ENCODE data around the gene AKAP6.
"Not testable (repeated sequence)": the region's sequence is repeated elsewhere in the genome, so short reads cannot be mapped to it uniquely, and the experiment has no call there.

Gene AKAP6

DNA sequence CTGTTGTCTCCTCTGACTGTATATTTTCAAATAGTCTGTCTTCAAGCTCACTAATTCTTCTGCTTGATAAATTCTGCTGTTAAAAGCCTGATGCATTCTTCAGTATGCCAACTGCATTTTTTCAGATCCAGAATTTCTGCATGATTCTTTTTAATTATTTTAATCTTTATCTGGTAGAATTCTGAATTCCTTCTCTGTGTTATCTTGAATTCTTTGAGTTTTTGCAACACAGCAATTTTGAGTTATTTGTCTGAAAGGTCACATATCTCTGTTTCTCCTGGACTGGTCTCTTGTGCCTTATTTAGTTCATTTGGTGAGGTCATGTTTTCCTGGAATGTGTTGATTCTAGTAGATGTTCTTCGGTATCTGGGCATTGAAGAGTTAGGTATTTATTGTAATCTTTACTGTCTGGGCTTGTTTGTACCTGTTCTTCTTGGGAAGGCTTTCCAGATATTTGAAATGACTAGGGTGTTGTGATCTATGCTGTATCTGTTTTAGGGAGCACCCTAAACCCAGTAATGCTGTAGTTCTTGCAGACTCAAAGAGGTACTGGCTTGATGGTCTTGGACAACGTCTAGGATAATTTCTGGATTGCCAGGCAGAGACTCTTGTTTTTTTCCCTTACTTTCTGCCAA is 415.8 kb downstream of the AKAP6 start:
- DNase-seq (ENCODE audit: low read depth in 2 of 2), result no peak

DNA sequence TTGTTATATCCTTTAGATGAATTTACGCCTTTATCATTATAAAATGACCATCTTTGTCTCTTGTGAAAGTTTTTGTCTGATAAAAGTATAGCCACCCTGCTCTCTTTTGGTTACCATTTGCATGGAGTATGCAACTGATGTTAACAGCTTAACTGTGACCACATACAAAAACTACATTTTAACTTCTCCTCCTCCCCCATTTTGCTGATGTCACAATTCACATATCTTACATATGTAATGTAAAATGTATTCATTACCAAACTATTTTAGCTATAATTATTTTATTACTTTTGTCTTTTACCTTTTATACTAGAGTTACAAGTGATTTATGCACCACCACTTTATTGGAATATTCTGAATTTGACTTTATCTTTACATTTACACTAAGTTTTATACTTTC is 425.1 kb downstream of the AKAP6 start:
- DNase-seq (ENCODE audit: low read depth in 2 of 2), result no peak

DNA sequence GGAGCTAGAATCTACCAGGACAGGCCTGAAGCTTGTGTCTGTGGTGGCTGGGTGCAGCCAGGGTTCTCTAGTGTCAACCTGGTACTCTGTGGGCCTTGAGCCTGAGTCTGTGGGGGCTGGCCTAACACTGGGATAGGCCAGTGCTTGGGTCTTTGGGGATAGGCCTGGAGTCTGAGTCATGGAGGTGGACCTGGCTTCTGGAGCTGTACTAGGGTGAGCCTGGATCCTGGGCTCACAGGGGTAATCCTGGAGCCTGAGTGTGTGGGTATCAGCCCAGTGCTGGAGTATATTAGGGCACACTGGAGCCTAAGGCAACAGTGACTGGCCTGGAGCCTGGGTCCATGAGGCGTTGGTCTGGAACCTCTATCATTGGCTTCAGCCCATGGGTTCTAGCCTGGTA is 427.1 kb downstream of the AKAP6 start:
- DNase-seq (ENCODE audit: low read depth in 2 of 2), result no peak

GRCh38 chr14:32756775-32757174 is 427.7 kb downstream of the AKAP6 start:
- DNase-seq (ENCODE audit: low read depth in 2 of 2), result no peak

GRCh38 chr14:32757568-32757967 is 428.5 kb downstream of the AKAP6 start:
- no peak for DNase-seq (ENCODE audit: low read depth in 2 of 2)

GRCh38 chr14:32761381-32761968 is 432.4 kb downstream of the AKAP6 start:
- no peak for DNase-seq (ENCODE audit: low read depth in 2 of 2)

DNA sequence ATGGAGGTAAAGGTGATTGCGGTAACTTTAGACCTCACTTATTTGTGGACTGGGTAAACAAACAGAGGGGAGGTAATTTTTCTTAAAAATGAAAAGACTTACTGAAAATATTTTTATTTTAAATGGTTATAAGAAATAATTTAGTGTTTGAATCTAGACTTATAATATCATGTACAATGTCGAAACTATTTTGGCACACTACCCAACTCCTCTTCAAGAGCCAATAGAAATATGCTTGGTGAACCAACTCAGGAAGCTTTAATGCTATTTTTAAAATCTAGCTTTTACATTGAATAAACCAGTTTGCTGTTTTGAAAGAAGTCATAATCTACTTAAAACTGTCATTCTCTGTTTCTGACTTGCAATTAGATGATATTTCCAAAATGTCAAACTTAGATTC is 433.8 kb downstream of the AKAP6 start:
- no peak for DNase-seq (ENCODE audit: low read depth in 2 of 2)

GRCh38 chr14:32763673-32764072 is 434.6 kb downstream of the AKAP6 start:
- DNase-seq (ENCODE audit: low read depth in 2 of 2), result no peak

DNA sequence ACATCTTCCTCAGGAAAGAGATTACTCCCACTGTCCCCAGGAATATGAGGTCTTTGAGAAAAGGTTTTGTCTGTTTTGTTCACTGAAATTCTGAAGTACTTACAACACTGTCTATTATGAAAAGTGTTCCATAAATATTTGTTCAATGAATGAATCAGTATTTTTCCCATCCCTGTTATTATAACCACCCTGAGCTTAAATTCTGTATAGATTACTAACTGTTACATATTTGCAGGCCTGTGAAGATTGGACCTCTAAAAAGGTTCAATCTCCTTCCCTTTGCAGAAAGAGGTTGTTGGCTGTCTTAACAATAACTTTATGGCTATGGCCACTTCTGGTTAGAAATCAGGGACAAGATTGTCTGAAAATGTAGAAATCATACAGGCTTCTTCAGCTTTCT is 435.0 kb downstream of the AKAP6 start:
- DNase-seq (ENCODE audit: low read depth in 2 of 2), result no peak

GRCh38 chr14:32770422-32770821 is 441.3 kb downstream of the AKAP6 start:
- DNase-seq (ENCODE audit: low read depth in 2 of 2), result no peak

DNA sequence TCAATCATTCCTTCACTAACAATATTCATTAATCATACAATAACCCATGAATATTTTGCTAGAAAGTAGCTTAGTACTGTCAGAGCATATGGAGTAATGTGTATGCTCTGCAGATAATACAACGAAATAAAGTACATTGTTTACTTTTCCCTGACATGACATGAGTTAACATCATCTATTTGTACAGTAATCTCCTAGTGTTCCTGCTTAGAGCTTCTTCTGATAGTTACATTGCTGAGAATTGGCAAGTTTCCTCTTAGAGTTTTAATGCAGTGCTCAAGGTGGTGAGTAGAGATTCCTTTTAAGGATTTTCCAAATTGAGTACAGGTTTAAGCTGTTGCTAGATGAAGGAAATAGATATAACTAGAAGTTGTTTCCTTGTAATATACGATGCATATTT is 445.1 kb downstream of the AKAP6 start:
- no peak for DNase-seq (ENCODE audit: low read depth in 2 of 2)

DNA sequence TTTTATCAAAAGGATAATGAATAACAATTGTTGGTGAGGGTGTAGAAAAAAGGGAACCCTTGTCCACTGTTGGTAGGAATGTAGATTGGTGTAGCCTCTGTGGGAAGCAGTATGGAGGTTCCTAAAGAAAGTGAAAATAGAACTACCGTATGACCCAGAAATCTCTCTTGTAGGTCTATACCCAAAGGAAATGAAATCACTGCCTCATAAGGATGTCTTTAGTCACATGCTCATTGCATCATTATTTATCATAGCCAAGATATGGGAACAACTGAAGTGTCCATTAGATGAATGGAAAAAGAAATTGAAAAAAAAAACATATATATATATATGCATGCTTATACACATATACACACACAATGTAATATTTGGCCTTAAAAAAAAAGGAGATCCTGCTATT is 450.7 kb downstream of the AKAP6 start:
- DNase-seq (ENCODE audit: low read depth in 2 of 2), result no peak

DNA sequence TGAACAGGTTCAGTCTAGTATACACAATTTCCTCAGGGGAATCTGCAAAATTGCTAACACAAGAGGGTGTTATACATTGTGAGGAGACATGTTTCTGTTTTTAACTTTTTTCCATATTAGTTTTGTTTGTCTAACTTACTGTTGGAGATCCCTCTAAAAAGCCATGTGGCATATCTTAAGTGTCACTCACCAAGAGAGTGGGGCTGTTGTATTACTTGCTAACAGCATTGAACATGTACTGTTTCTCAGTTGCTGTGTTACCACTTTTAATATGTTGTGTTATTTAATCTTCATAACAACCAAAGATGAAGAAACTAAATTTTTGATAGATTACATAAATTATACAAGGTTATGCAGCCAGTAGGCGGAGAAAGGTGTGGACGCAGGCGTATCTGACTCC is 455.3 kb downstream of the AKAP6 start:
- DNase-seq (ENCODE audit: low read depth in 2 of 2), result no peak

DNA sequence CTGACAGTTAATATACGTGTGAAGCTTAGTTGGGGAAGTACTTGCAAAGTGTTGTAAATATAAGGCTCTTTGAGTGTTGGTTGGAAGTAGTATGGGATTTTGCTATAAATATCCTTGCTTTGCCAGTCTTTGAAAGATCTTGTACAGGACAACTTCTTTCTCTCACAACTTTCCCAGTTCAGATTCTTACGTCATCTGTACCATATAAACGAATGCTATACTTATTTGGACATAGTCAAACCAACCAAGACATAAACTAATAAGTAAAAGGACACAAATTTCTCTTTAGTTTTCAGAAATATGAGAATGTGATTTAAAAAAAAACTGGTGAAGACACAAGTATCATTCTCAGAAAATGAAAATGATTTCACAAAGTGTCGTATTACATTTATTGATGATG is 456.5 kb downstream of the AKAP6 start:
- no peak for DNase-seq (ENCODE audit: low read depth in 2 of 2)

GRCh38 chr14:32786886-32787285 is 457.8 kb downstream of the AKAP6 start:
- no peak for DNase-seq (ENCODE audit: low read depth in 2 of 2)

DNA sequence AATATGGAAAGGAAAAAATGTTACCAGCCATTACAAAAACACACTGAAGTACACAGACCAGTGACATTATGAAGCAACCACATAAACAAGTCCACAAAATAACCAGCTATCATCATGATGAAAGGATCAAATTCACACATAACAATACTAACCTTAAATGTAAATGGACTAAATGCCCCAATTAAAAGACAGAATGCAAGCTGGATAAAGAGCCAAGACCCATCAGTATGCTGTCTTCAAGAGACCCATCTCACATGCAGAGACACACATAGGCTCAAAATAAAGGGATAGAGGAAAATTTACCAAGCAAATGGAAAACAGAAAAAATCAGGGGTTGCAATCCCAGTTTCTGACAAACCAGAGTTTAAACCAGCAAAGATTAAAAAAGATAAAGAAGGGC is 463.9 kb downstream of the AKAP6 start:
- DNase-seq (ENCODE audit: low read depth in 2 of 2), result not testable (repeated sequence)

DNA sequence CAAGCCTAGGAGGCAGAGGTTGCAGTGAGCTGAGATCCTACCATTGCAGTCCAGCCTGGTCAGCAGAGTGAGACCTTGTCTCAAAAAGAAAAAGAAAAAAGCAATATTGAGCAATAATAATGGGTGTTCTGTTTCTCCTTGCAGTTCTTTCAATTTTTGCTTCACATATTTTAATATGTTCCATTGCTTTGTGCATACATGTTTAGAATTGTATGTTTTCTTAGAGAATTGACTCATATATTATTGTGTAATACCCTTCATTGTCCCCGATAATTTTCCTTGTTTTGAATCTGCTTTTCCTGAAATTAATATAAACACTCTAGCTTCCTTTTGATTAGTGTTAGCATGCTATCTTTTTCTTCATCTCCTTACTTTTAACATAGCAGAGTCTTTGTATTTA is 471.2 kb downstream of the AKAP6 start:
- DNase-seq (ENCODE audit: low read depth in 2 of 2), result no peak

- no peak for DNase-seq (ENCODE audit: low read depth in 2 of 2)
Observed at GRCh38 chr14:32802295-32802694, 473.2 kb downstream of the AKAP6 start.

DNA sequence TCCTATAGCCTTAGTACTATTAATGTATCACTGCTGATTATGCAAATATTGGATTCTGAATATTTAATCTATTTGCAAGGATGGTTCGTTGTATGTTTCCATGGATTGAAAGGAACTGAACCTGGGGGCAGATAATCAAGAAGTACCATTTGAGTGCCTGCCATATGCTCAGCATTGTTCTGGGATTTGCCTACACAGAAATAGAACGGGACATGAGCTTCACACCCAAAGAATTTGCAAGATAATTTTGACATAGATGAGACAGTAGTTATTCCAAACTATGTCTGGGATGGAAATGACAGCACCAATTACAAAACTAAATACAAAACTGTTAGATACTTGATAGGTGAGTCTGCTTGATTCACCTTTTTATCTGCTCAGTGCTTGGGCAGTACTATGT is 476.9 kb downstream of the AKAP6 start:
- no peak for DNase-seq (ENCODE audit: low read depth in 2 of 2)

DNA sequence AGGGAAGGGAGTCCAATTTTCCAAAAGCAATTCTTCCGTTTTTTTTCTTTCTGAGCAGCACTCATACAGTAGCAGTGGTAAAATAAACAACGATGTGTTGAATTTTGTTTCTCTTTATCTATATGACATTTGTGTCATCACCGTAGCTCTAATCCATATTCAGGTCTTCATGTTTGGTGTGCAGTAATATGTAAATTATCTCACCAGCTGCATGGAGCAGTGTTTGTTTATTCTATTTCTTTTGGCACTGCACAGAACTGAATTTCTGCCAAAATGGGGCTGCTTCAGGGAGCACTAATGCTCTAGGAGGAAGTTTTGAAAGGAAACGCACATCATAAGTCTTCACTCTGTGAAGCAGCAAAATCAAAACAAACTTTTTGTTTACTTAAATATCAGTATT is 479.5 kb downstream of the AKAP6 start:
- no peak for DNase-seq (ENCODE audit: low read depth in 2 of 2)

- DNase-seq (ENCODE audit: low read depth in 2 of 2), result no peak
Observed at GRCh38 chr14:32809255-32809654, 480.2 kb downstream of the AKAP6 start.

DNA sequence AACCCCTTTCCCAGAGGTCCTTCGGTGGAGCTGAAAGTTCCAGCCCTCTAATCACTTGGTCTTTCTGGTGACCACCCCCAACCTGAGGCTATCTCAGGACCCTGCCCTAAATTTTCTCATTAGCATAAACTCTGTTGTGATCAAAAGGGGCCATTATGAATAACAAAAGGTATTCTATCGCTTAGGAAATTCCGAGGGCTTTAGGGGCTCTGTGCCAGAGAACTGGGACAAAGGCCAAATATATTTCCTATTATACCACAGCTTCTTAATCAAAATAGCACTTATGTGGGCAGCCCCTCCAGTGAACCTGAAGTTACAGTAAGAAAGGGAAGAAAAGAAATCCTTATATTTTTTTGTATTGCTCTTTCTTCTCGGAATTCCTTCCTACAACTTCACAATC is 484.3 kb downstream of the AKAP6 start:
- DNase-seq (ENCODE audit: low read depth in 2 of 2), result no peak

DNA sequence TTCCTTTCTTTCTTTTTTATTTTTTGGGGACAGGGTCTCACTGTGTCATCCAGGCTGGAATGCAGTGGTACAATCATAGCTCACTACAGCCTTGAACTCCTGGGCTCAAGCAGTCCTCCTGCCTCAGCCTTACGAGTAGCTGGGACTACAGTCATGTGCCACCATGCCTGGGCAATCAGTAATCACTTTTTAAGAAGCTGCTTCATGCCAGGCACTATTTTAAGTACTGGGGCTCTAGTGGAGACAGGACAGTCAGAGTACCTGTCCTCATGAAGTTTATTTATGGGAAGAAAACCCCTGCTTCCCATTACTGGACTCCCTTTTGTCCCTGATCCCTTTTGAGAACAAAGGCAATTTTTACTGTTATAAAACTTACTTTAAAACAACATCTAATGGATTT is 485.6 kb downstream of the AKAP6 start:
- no peak for DNase-seq (ENCODE audit: low read depth in 2 of 2)

DNA sequence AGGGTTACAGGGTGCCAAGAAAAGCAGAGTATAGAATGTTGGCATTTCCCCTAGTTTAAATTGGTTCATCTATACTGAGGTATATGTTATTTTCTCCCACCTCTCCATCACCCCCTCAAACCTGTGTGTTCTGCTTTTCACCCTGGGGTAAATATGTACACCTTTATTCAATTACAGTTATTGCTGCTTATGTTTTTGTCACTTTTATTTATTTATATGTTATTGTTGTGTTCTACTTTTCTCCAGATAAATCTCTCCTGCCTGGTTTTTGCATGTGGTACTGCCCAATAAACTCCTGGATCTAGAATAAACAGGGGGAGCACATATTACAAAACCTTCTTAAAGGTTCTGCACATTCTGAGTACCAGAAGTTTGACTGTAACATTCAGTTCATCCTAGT is 487.5 kb downstream of the AKAP6 start:
- DNase-seq (ENCODE audit: low read depth in 2 of 2), result no peak
